Trophoblast cell (in vitro differentiated cells and primary cell): ENCODE measurements around the gene RPS16.
"Not testable (repeated sequence)": the region's sequence is repeated elsewhere in the genome, so short reads cannot be mapped to it uniquely, and the experiment has no call there.

Source experiments
- DNase-seq, 2 donors: peaks; one replicate each; pipeline ENCODE4 v3.0.0-alpha.2; 2016
- H2AFZ ChIP-seq: 2 replicates; pipeline ENCODE4 v1.6.1; 2013; ENCODE audit warnings: low read length, moderate library complexity, mild to moderate bottlenecking; ENCODE audit not compliant: insufficient read depth, poor library complexity
- H2AK5ac ChIP-seq: 2 replicates; pipeline ENCODE4 v1.6.1; 2013; ENCODE audit warnings: mild to moderate bottlenecking, low read length
- H2BK120ac ChIP-seq: 2 replicates; pipeline ENCODE4 v1.6.1; 2013; ENCODE audit warnings: low read length, mild to moderate bottlenecking, moderate library complexity; ENCODE audit not compliant: insufficient read depth, poor library complexity
- H2BK12ac ChIP-seq: 2 replicates; pipeline ENCODE4 v1.6.1; 2013; ENCODE audit warnings: mild to moderate bottlenecking, low read length, moderate library complexity
- H2BK5ac ChIP-seq: 2 replicates; pipeline ENCODE4 v1.6.1; 2013; ENCODE audit warnings: low read length, low read depth, moderate library complexity, mild to moderate bottlenecking; ENCODE audit not compliant: poor library complexity
- H3K14ac ChIP-seq: 2 replicates; pipeline ENCODE4 v1.6.1; 2013; ENCODE audit warnings: mild to moderate bottlenecking, low read length
- H3K18ac ChIP-seq: 2 replicates; pipeline ENCODE4 v1.6.1; 2013; ENCODE audit warnings: mild to moderate bottlenecking, low read length
- H3K23ac ChIP-seq: 2 replicates; pipeline ENCODE4 v1.6.1; 2013; ENCODE audit warnings: low read length
- H3K27ac ChIP-seq: 2 replicates; pipeline ENCODE4 v1.5.1; 2013; ENCODE audit warnings: low read depth, mild to moderate bottlenecking, inconsistent platforms, low read length, moderate library complexity
- H3K27me3 ChIP-seq: 2 replicates; pipeline ENCODE4 v1.6.1; 2013; ENCODE audit warnings: inconsistent platforms, mild to moderate bottlenecking, low read length, moderate library complexity; ENCODE audit not compliant: insufficient read depth
- H3K36me3 ChIP-seq, 2 experiments: 1 replicate in 1 of 2; 2 replicates in 1 of 2; pipeline ENCODE4 v1.6.1; 2013; ENCODE audit warnings: low read length in 2 of 2, mild to moderate bottlenecking in 2 of 2, moderate library complexity in 1 of 2; ENCODE audit not compliant: insufficient read depth in 2 of 2, control insufficient read depth in 1 of 2
- H3K4ac ChIP-seq: 2 replicates; pipeline ENCODE4 v1.6.1; 2013; ENCODE audit warnings: low read depth, mild to moderate bottlenecking, low read length, moderate library complexity
- H3K4me1 ChIP-seq, 2 experiments: 1 replicate in 1 of 2; 2 replicates in 1 of 2; pipeline ENCODE4 v1.6.1; 2013; ENCODE audit warnings: low read length in 2 of 2, mild to moderate bottlenecking in 2 of 2, moderate library complexity in 1 of 2; ENCODE audit not compliant: insufficient read depth in 2 of 2, control insufficient read depth in 1 of 2
- H3K4me2 ChIP-seq: 2 replicates; pipeline ENCODE4 v1.6.1; 2013; ENCODE audit warnings: inconsistent platforms, mild to moderate bottlenecking, low read length, moderate library complexity
- H3K4me3 ChIP-seq: 2 replicates; pipeline ENCODE4 v1.5.1; 2013; ENCODE audit warnings: mild to moderate bottlenecking, low read depth, low read length, inconsistent platforms
- H3K79me1 ChIP-seq: one replicate; pipeline ENCODE4 v1.6.1; 2013; ENCODE audit warnings: low read length
- H3K79me2 ChIP-seq: 2 replicates; pipeline ENCODE4 v1.6.1; 2013; ENCODE audit warnings: low read length, mild to moderate bottlenecking; ENCODE audit not compliant: control insufficient read depth, insufficient read depth, poor library complexity
- H3K9ac ChIP-seq: 2 replicates; pipeline ENCODE4 v1.6.1; 2013; ENCODE audit warnings: mild to moderate bottlenecking, low read length
- H3K9me3 ChIP-seq: 2 replicates; pipeline ENCODE4 v1.6.1; 2013; ENCODE audit warnings: low read depth, mild to moderate bottlenecking, control low read depth, inconsistent platforms, low read length; ENCODE audit not compliant: insufficient read depth
- H4K12ac ChIP-seq: 2 replicates; pipeline ENCODE4 v1.6.1; 2013; ENCODE audit warnings: low read depth, mild to moderate bottlenecking, low read length, moderate library complexity
- H4K8ac ChIP-seq: 2 replicates; pipeline ENCODE4 v1.6.1; 2013; ENCODE audit warnings: low read depth, mild to moderate bottlenecking, low read length, moderate library complexity
- H4K91ac ChIP-seq: one replicate; pipeline ENCODE4 v1.6.1; 2013; ENCODE audit warnings: low read depth, mild to moderate bottlenecking, low read length, moderate library complexity
- WGBS: extraction: QIAGEN DNeasy Blood & Tissue Kit; methylation state at CpG from one replicate; pipeline ENCODE4 v1.1.7; 2013; ENCODE audit warnings: missing lambda C conversion rate; ENCODE audit not compliant: insufficient read length, insufficient coverage; ENCODE audit errors: extremely low coverage; 5-methylcytosine and 5-hydroxymethylcytosine counted together

RPS16 gene

GRCh38 chr19:39465956-39466747, 30.4 kb upstream of the RPS16 start:
- Histone ChIP-seq H2AK5ac (no peak overlapping the region), H2BK12ac (no peak overlapping the region), H3K27ac (no peak overlapping the region), H3K79me1 (no peaks in the 10 kb centered on the region), H3K4me3 (no peak overlapping the region), H3K9ac (no peak overlapping the region), H4K8ac (no peak overlapping the region), H3K18ac (no peak overlapping the region), H3K36me3 (peaks cover 69 to 70% of the 10 kb centered on the region in 2 experiments), H3K9me3 (no peaks in the 10 kb centered on the region), H3K4me2 (no peak overlapping the region), H3K79me2 (no peaks in the 10 kb centered on the region), H3K4me1 (no peaks in the 10 kb centered on the region), H2AFZ (no peak overlapping the region), H2BK5ac (no peak overlapping the region), H3K4ac (no peak overlapping the region), H3K14ac (no peak overlapping the region), H3K23ac (no peak overlapping the region), H4K91ac (no peak overlapping the region), H3K27me3 (no peaks in the 10 kb centered on the region), H4K12ac (no peak overlapping the region), H2BK120ac (no peak overlapping the region)
- WGBS = no CpG with 5 or more reads among the region's 18 CpGs
- DNase-seq = no peak

GRCh38 chr19:39463403-39463802, 27.7 kb upstream of the RPS16 start:
- Histone ChIP-seq H4K8ac (no peak overlapping the region), H3K9me3 (peaks cover 3% of the 10 kb centered on the region), H4K12ac (no peak overlapping the region), H3K4ac (no peak overlapping the region), H3K79me2 (no peaks in the 10 kb centered on the region), H3K4me2 (no peak overlapping the region), H2BK120ac (no peak overlapping the region), H2AK5ac (no peak overlapping the region), H3K14ac (no peak overlapping the region), H3K18ac (no peak overlapping the region), H3K27me3 (no peaks in the 10 kb centered on the region), H3K9ac (no peak overlapping the region), H3K4me3 (no peak overlapping the region), H4K91ac (no peak overlapping the region), H3K23ac (no peak overlapping the region), H3K27ac (no peak overlapping the region), H3K4me1 (no peaks in the 10 kb centered on the region), H3K79me1 (no peaks in the 10 kb centered on the region), H2BK12ac (no peak overlapping the region), H3K36me3 (peaks cover 69% of the 10 kb centered on the region in 2 experiments), H2AFZ (no peak overlapping the region), H2BK5ac (no peak overlapping the region)
- whole genome bisulfite sequencing = no CpG with 5 or more reads among the region's 3 CpGs
- no peak for DNase-seq

GRCh38 chr19:39451257-39451656, 15.5 kb upstream of the RPS16 start:
- H3K36me3 ChIP-seq = peaks cover 29 to 33% of the 10 kb centered on the region in 2 experiments
- H3K27ac ChIP-seq, H2AK5ac ChIP-seq, H2BK12ac ChIP-seq, H3K9me3 ChIP-seq, H3K23ac ChIP-seq, H3K27me3 ChIP-seq, H3K79me1 ChIP-seq, DNase-seq, H2BK5ac ChIP-seq, H4K91ac ChIP-seq, H3K9ac ChIP-seq, H3K18ac ChIP-seq, H4K12ac ChIP-seq, H3K14ac ChIP-seq, H3K4me3 ChIP-seq, H2BK120ac ChIP-seq, H3K4me2 ChIP-seq, H4K8ac ChIP-seq, H2AFZ ChIP-seq: not testable (repeated sequence)
- H3K4me1 ChIP-seq = peaks cover 8 to 13% of the 10 kb centered on the region in 2 experiments
- WGBS = no CpG with 5 or more reads among the region's 8 CpGs
- H3K79me2 ChIP-seq = peaks cover 24% of the 10 kb centered on the region
- peak overlapping the region; percentile 56 for H3K4ac ChIP-seq

GRCh38 chr19:39449116-39449797, 13.5 kb upstream of the RPS16 start:
- H2BK120ac ChIP-seq = no peak overlapping the region
- H3K4me3 ChIP-seq = no peak overlapping the region

More at GRCh38 chr19:39449116-39449797, 13.5 kb upstream of the RPS16 start:
- no peak overlapping the region for H4K12ac ChIP-seq
- no peaks in the 10 kb centered on the region for H3K9me3 ChIP-seq
- no peak overlapping the region for H3K27ac ChIP-seq
- WGBS = no CpG with 5 or more reads among the region's 8 CpGs
- H3K23ac ChIP-seq = no peak overlapping the region
- no peak overlapping the region for H2AFZ ChIP-seq
- DNase-seq = no peak
- peaks cover 8 to 16% of the 10 kb centered on the region in 2 experiments for H3K4me1 ChIP-seq
- H3K4ac ChIP-seq = peak overlapping the region; percentile 63
- no peak overlapping the region for H3K18ac ChIP-seq
- H4K8ac ChIP-seq = no peak overlapping the region
- H3K36me3 ChIP-seq = peaks cover 26 to 29% of the 10 kb centered on the region in 2 experiments
- H2BK12ac ChIP-seq = no peak overlapping the region
- H2AK5ac ChIP-seq = no peak overlapping the region
- no peaks in the 10 kb centered on the region for H3K27me3 ChIP-seq
- no peak overlapping the region for H2BK5ac ChIP-seq
- H3K9ac ChIP-seq = no peak overlapping the region
- H3K79me2 ChIP-seq = peaks cover 32% of the 10 kb centered on the region
- no peak overlapping the region for H3K4me2 ChIP-seq
- H3K14ac ChIP-seq = no peak overlapping the region
- no peak overlapping the region for H4K91ac ChIP-seq
- H3K79me1 ChIP-seq = peaks cover 9% of the 10 kb centered on the region
